GM23248 (cell line): ENCODE data around the gene RNASEH1. TPM values are rescaled to one million over a fixed set of nuclear protein-coding genes. Genes with fewer than 3 reads are reported as not detected.
A peak's percentile ranks its signal among the peaks of the same experiment; 100 is the strongest.

Experiments
- DNase-seq: peaks from one replicate; pipeline ENCODE4 v3.0.0-alpha.2; 2015
- H2AFZ ChIP-seq: fragments of 200-600 bp; sonication (generic); 2 replicates; pipeline ENCODE4 v1.6.1; 2016; ENCODE audit warnings: antibody characterized with exemption
- H3F3A ChIP-seq: fragments of 200-600 bp; sonication (generic); 2 replicates; pipeline ENCODE4 v1.6.1; 2016; ENCODE audit warnings: mild to moderate bottlenecking, antibody characterized with exemption, mixed run types; ENCODE audit not compliant: insufficient read depth
- H3K27ac ChIP-seq: fragments of 200-600 bp; sonication (generic); 2 replicates; pipeline ENCODE4 v1.5.1; 2016; ENCODE audit warnings: mild to moderate bottlenecking
- H3K27me3 ChIP-seq: fragments of 200-600 bp; sonication (generic); replicated peaks from 2 replicates; pipeline ENCODE4 v1.6.1; 2016; ENCODE audit warnings: mild to moderate bottlenecking; ENCODE audit not compliant: insufficient read depth
- H3K36me3 ChIP-seq: fragments of 200-600 bp; sonication (generic); 2 replicates; pipeline ENCODE4 v1.6.1; 2016; ENCODE audit warnings: low read depth, mild to moderate bottlenecking
- H3K4me1 ChIP-seq: fragments of 200-600 bp; sonication (generic); 2 replicates; pipeline ENCODE4 v1.6.1; 2016; ENCODE audit warnings: mild to moderate bottlenecking; ENCODE audit not compliant: insufficient read depth
- H3K4me2 ChIP-seq: fragments of 200-600 bp; sonication (generic); one replicate; pipeline ENCODE4 v1.6.1; 2016; ENCODE audit warnings: mild to moderate bottlenecking; ENCODE audit not compliant: unreplicated experiment
- H3K4me3 ChIP-seq: fragments of 200-600 bp; sonication (generic); 2 replicates; pipeline ENCODE4 v1.5.1; 2016; ENCODE audit warnings: mild to moderate bottlenecking
- H3K79me2 ChIP-seq: fragments of 200-600 bp; sonication (generic); 2 replicates; pipeline ENCODE4 v1.6.1; 2016; ENCODE audit warnings: mild to moderate bottlenecking; ENCODE audit not compliant: insufficient read depth
- H3K9ac ChIP-seq: fragments of 200-600 bp; sonication (generic); 2 replicates; pipeline ENCODE4 v1.6.1; 2016; ENCODE audit warnings: mild to moderate bottlenecking
- H3K9me2 ChIP-seq: fragments of 200-600 bp; sonication (generic); 2 replicates; pipeline ENCODE4 v1.6.1; 2016; ENCODE audit warnings: mixed run types, mild to moderate bottlenecking, moderate library complexity; ENCODE audit not compliant: insufficient read depth
- H3K9me3 ChIP-seq: fragments of 200-600 bp; sonication (generic); one replicate; pipeline ENCODE4 v1.6.1; 2017; ENCODE audit warnings: low read depth
- H4K20me1 ChIP-seq: fragments of 200-600 bp; sonication (generic); 2 replicates; pipeline ENCODE4 v1.6.0; 2016; ENCODE audit not compliant: insufficient read depth
- EZH2 ChIP-seq: fragments of 200-600 bp; sonication (generic); IDR thresholded peaks from 2 replicates; pipeline ENCODE4 v1.6.1; 2018; ENCODE audit warnings: antibody characterized with exemption, mild to moderate bottlenecking; ENCODE audit not compliant: insufficient read depth, poor library complexity, severe bottlenecking
- EZH2phosphoT487 ChIP-seq: fragments of 200-600 bp; sonication (generic); IDR thresholded peaks from 2 replicates; pipeline ENCODE4 v1.6.1; 2018; ENCODE audit warnings: antibody characterized with exemption, moderate library complexity, mild to moderate bottlenecking, low read depth; ENCODE audit not compliant: insufficient read depth
- WGBS, 2 experiments: methylation state at CpG; one replicate each; pipeline ENCODE4 v1.1.6; 2015 to 2017; ENCODE audit warnings: low lambda C conversion rate in 2 of 2, low coverage in 1 of 2; ENCODE audit errors: missing lambda C conversion rate in 2 of 2; 5-methylcytosine and 5-hydroxymethylcytosine counted together
- in situ Hi-C: fragments of 300-500 bp; cut with MboI; formaldehyde crosslinking; loops from 2 replicates; pipeline ENCODE4 v1.15.0; 2020
- polyA plus RNA-seq: library from polyadenylated mRNA; unstranded; fragments of >200 nt; fragmentation: Nextera tagmentation; extraction: Ambion mirVana; gene quantifications from 2 replicates; pipeline ENCODE4 v1.2.1, GENCODE V29; 2016
- total RNA-seq: library from RNA; depleted of rRNA; stranded (reverse); fragments of >200 nt; shearing (Covaris generic); gene quantifications from 2 replicates; pipeline ENCODE4 v1.2.3, GENCODE V29; 2014

RNASEH1 gene
- total and polyA plus RNA-seq, 2 experiments from 2014 or later, result 37.4 to 52.4 TPM

DNA sequence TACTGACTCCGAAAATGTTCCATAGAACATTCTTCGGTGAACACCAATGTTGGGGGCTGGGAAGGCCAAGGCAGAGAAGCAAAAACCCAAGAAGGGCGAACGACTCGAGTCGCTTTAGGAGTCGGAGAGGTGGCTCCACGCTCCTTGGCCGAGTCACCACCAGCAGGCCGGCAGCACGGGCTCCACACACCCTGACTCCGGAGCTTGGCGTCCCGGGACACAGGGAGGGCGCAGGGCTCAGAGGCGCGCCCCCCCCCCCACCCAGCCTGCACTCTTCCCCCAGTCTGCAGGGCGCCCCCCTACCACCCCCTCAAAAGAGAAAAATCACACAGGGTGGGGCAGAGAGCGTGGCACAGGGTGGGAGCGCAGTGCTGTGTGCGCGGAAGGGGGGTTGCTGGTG, 31.3 kb downstream of the RNASEH1 start:
- no peak for TF ChIP-seq EZH2
- no peak for TF ChIP-seq EZH2phosphoT487
- Histone ChIP-seq H3K4me1 (peaks cover 13% of the 10 kb centered on the region), H3K27me3 (no peaks in the 10 kb centered on the region), H3K79me2 (no peaks in the 10 kb centered on the region), H3K9me3 (no peaks in the 10 kb centered on the region), H3K36me3 (no peaks in the 10 kb centered on the region), H3K9ac (no peak overlapping the region), H4K20me1 (no peaks in the 10 kb centered on the region), H3K27ac (no peak overlapping the region), H3F3A (peaks cover 3% of the 10 kb centered on the region), H3K9me2 (no peaks in the 10 kb centered on the region), H3K4me3 (no peak overlapping the region), H3K4me2 (no peak overlapping the region), H2AFZ (no peak overlapping the region)
- 86 to 91% methylated on average over 17 to 22 of the region's 22 CpGs for WGBS, 2 experiments
- in situ Hi-C loops, result no loop called here
- DNase-seq, result no peak

DNA sequence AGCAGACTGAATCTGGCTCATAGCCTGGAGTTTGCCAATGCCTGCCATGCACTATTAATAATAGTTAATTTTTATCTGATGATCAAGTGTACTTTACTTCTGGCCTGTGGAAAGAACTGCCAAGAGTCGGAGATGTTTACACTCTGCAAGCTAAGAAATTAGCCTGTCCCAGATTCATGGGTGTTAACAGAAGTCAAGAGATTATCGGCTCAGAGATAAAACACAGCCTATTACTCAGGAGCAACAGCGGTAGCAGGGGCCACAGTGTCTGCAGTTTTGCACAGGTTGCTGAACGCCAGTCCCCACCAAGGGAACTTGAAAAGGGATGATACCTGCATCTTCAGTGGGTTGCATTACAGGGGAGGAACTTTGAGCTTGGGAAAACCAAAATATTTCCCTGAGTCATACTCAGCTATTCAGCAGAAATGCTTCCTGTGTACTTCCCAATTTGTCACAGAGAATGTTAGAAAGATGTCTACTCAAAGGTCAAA, 34.5 kb downstream of the RNASEH1 start:
- Histone ChIP-seq H3K4me1 (peaks cover 13% of the 10 kb centered on the region), H3K27ac (0 out of 2 replicates have a peak overlapping the region, but pooled peaks have one; percentile 22), H3K79me2 (peaks cover under 1% of the 10 kb centered on the region), H3K9me3 (no peaks in the 10 kb centered on the region), H2AFZ (peak overlapping the region; percentile 56), H3K4me3 (no peak overlapping the region), H3K36me3 (no peaks in the 10 kb centered on the region), H3K4me2 (peak overlapping the region; percentile 41), H3K9ac (no peak overlapping the region), H3K27me3 (no peaks in the 10 kb centered on the region), H3K9me2 (no peaks in the 10 kb centered on the region), H4K20me1 (no peaks in the 10 kb centered on the region), H3F3A (peaks cover 3% of the 10 kb centered on the region)
- DNase-seq, result peak; percentile 64
- TF ChIP-seq EZH2 (no peak), EZH2phosphoT487 (no peak)
- 84 to 85% methylated on average over 4 of the region's 4 CpGs for WGBS, 2 experiments
- in situ Hi-C loops, result no loop called here

DNA sequence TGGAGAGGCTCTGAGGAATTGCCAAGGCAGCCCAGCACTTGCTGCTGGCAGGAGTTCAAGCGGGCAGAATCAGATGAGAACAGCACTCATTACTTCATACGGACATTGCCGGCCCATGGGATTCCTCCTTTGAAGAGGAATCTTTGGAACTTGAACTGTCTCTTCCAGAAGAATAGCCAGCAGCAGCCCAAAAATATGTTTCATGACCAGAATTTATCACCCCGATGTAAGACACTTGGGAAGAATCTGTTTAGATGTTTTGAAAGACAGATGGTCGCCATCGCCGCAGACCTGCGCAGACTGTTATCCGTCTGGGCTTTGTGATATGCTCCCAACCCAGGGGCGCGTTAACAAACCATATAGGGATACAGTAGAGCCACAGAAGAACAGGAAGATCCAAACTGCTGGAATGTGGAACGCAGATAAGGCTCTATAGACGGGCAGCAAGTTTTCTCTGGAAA, 35.1 kb downstream of the RNASEH1 start:
- DNase-seq, result peak; percentile 28
- Histone ChIP-seq H3K9me2 (no peaks in the 10 kb centered on the region), H3F3A (peaks cover 3% of the 10 kb centered on the region), H3K4me1 (peaks cover 13% of the 10 kb centered on the region), H3K4me2 (no peak overlapping the region), H3K9ac (no peak overlapping the region), H3K27ac (no peak overlapping the region), H3K79me2 (peaks cover 7% of the 10 kb centered on the region), H3K4me3 (no peak overlapping the region), H3K27me3 (no peaks in the 10 kb centered on the region), H4K20me1 (no peaks in the 10 kb centered on the region), H3K36me3 (no peaks in the 10 kb centered on the region), H2AFZ (no peak overlapping the region), H3K9me3 (no peaks in the 10 kb centered on the region)
- WGBS, 2 experiments, result 71 to 73% methylated on average over 13 of the region's 13 CpGs
- in situ Hi-C loops, result no loop called here
- TF ChIP-seq EZH2, result no peak
- TF ChIP-seq EZH2phosphoT487, result no peak

DNA sequence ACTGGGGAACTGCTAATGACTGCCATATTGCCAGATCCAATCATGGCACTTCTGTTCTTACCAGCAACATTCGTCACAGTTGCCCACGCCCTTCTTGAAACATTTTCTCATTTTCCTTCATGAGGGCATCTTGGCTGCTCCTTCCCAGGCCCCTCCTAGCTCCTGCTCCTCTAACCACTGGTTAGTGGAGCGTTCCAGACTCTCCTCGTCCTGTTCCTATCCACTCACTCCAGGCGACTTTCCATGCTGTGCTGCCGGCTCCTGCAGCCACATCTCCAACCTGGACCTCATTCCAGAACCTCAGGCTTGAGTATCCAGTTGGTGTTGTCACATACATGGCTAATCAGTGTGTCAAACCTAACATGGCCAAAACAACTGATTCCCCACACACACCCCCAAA, 37.5 kb downstream of the RNASEH1 start:
- Histone ChIP-seq H3F3A (peaks cover 3% of the 10 kb centered on the region), H3K27me3 (no peaks in the 10 kb centered on the region), H4K20me1 (no peaks in the 10 kb centered on the region), H3K79me2 (peaks cover 31% of the 10 kb centered on the region), H3K36me3 (0 out of 2 replicates have a peak, but pooled peaks cover 10% of the 10 kb centered on the region), H3K4me1 (peaks cover 19% of the 10 kb centered on the region), H3K9ac (no peak overlapping the region), H3K9me2 (no peaks in the 10 kb centered on the region), H3K27ac (no peak overlapping the region), H2AFZ (no peak overlapping the region), H3K4me2 (peak overlapping the region; percentile 89), H3K9me3 (no peaks in the 10 kb centered on the region), H3K4me3 (no peak overlapping the region)
- in situ Hi-C loops, result no loop called here
- DNase-seq, result no peak
- 90 to 94% methylated on average over 6 of the region's 6 CpGs for whole genome bisulfite sequencing, 2 experiments
- TF ChIP-seq EZH2phosphoT487 (no peak), EZH2 (no peak)
